HuH-7 (cell line): ENCODE data around the gene CORO2A.
"Not testable (repeated sequence)": the region's sequence is repeated elsewhere in the genome, so short reads cannot be mapped to it uniquely, and the experiment has no call there.

Source experiments
- DNase-seq: peaks from one replicate; pipeline ENCODE4 v3.0.0; 2011; ENCODE audit warnings: low spot score

Gene CORO2A

GRCh38 chr9:98117097-98117496, 75.3 kb downstream of the CORO2A start:
- not testable (repeated sequence) for DNase-seq

- DNase-seq: no peak
These were observed 83.4 kb downstream of the CORO2A start for GRCh38 chr9:98109052-98109451.

GRCh38 chr9:98108531-98109031, 83.9 kb downstream of the CORO2A start:
- DNase-seq: no peak

- no peak for DNase-seq
These were observed 84.5 kb downstream of the CORO2A start for GRCh38 chr9:98107926-98108325.

- no peak for DNase-seq
These were observed 87.4 kb downstream of the CORO2A start for GRCh38 chr9:98105006-98105405.

- DNase-seq: no peak
These were observed 88.0 kb downstream of the CORO2A start for GRCh38 chr9:98104445-98104881.

GRCh38 chr9:98101868-98102273, 90.6 kb downstream of the CORO2A start:
- DNase-seq: no peak

GRCh38 chr9:98101416-98101815, 91.0 kb downstream of the CORO2A start:
- no peak for DNase-seq

- DNase-seq: no peak
These were observed 92.0 kb downstream of the CORO2A start for GRCh38 chr9:98100456-98100855.

- DNase-seq: no peak
These were observed 92.5 kb downstream of the CORO2A start for GRCh38 chr9:98099898-98100297.

- no peak for DNase-seq
These were observed 93.1 kb downstream of the CORO2A start for GRCh38 chr9:98099346-98099745.

GRCh38 chr9:98097836-98098235, 94.6 kb downstream of the CORO2A start:
- DNase-seq: no peak

GRCh38 chr9:98096091-98096490, 96.3 kb downstream of the CORO2A start:
- DNase-seq: no peak

- DNase-seq: no peak
These were observed 97.0 kb downstream of the CORO2A start for GRCh38 chr9:98095401-98095800.

GRCh38 chr9:98094851-98095250, 97.6 kb downstream of the CORO2A start:
- DNase-seq: no peak

- DNase-seq: no peak
These were observed 98.1 kb downstream of the CORO2A start for GRCh38 chr9:98094316-98094715.

- DNase-seq: no peak
These were observed 99.9 kb downstream of the CORO2A start for GRCh38 chr9:98092613-98092931.

GRCh38 chr9:98091735-98092612, 100.5 kb downstream of the CORO2A start:
- DNase-seq: no peak

GRCh38 chr9:98090674-98091073, 101.8 kb downstream of the CORO2A start:
- not testable (repeated sequence) for DNase-seq

GRCh38 chr9:98087420-98088354, 104.8 kb downstream of the CORO2A start:
- DNase-seq: no peak

- no peak for DNase-seq
These were observed 106.0 kb downstream of the CORO2A start for GRCh38 chr9:98086461-98086860.

GRCh38 chr9:98085944-98086343, 106.5 kb downstream of the CORO2A start:
- DNase-seq: no peak

- no peak for DNase-seq
These were observed 107.4 kb downstream of the CORO2A start for GRCh38 chr9:98085058-98085457.
